GM12875 (cell line): ENCODE measurements around the gene PLA2R1.

Experiments
- H3K4me3 ChIP-seq: one replicate; pipeline ENCODE4 v1.5.1; 2011; ENCODE audit warnings: low read depth, low read length, control low read depth
- TF ChIP-seq, protein P1 (sequence below): IDR thresholded peaks from 2 replicates; pipeline ENCODE4 v1.5.1; 2011; ENCODE audit warnings: low read depth, mild to moderate bottlenecking, control low read depth, inconsistent platforms, low read length, moderate library complexity, borderline replicate concordance; ENCODE audit not compliant: insufficient read depth

PLA2R1 gene

GRCh38 chr2:159960414-159960813, 102.0 kb downstream of the PLA2R1 start:
- no peak overlapping the region for H3K4me3 ChIP-seq
- TF ChIP-seq, protein P1, sequence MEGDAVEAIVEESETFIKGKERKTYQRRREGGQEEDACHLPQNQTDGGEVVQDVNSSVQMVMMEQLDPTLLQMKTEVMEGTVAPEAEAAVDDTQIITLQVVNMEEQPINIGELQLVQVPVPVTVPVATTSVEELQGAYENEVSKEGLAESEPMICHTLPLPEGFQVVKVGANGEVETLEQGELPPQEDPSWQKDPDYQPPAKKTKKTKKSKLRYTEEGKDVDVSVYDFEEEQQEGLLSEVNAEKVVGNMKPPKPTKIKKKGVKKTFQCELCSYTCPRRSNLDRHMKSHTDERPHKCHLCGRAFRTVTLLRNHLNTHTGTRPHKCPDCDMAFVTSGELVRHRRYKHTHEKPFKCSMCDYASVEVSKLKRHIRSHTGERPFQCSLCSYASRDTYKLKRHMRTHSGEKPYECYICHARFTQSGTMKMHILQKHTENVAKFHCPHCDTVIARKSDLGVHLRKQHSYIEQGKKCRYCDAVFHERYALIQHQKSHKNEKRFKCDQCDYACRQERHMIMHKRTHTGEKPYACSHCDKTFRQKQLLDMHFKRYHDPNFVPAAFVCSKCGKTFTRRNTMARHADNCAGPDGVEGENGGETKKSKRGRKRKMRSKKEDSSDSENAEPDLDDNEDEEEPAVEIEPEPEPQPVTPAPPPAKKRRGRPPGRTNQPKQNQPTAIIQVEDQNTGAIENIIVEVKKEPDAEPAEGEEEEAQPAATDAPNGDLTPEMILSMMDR = no peak

DNA sequence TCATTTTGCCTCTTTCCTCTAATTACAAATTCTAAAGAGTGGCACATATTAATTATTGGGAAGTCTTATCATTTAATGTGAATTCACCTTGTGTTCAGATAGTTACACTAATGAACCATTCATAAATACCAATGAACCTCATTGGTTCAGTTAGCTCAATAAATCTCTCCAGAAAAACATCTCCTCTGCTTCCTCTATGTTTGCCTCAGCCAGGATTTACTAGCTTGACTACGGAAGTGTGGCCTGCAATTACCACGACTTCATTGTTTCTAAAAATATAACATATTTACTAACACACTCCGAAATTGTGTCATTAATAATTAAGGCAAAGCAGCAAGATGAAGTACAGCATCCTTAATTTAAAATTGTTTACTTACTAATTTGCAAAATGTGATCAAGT, 103.3 kb downstream of the PLA2R1 start:
- TF ChIP-seq, protein P1 = no peak
- no peak overlapping the region for H3K4me3 ChIP-seq

- no peak overlapping the region for H3K4me3 ChIP-seq
- TF ChIP-seq, protein P1 = no peak
These were observed 109.1 kb downstream of the PLA2R1 start for GRCh38 chr2:159953136-159953823.

- TF ChIP-seq, protein P1 = no peak
- no peak overlapping the region for H3K4me3 ChIP-seq
These were observed 116.0 kb downstream of the PLA2R1 start for GRCh38 chr2:159946326-159946999.

GRCh38 chr2:159944874-159945273, 117.5 kb downstream of the PLA2R1 start:
- TF ChIP-seq, protein P1 = no peak
- H3K4me3 ChIP-seq = no peak overlapping the region

GRCh38 chr2:159942146-159942545, 120.3 kb downstream of the PLA2R1 start:
- H3K4me3 ChIP-seq = no peak overlapping the region
- TF ChIP-seq, protein P1 = no peak

- H3K4me3 ChIP-seq = no peak overlapping the region
- TF ChIP-seq, protein P1 = no peak
These were observed 120.7 kb downstream of the PLA2R1 start for GRCh38 chr2:159941729-159942128.
